HAP-1 (cell line): Measurements from ENCODE around the gene LAPTM5.

ENCODE experiments used
- DNase-seq, 2 experiments: peaks; one replicate each; pipeline ENCODE4 v3.0.0-alpha.2; 2016 to 2020; ENCODE audit warnings: low spot score in 2 of 2
- H3K27me3 ChIP-seq: fragments of 250-450 bp; sonication (Bioruptor Pico); 2 replicates; pipeline ENCODE4 v1.5.1; 2020; ENCODE audit warnings: low read depth, mild to moderate bottlenecking, moderate library complexity
- H3K36me3 ChIP-seq: fragments of 250-450 bp; sonication (Bioruptor Pico); replicated peaks from 2 replicates; pipeline ENCODE4 v1.5.1; 2020; ENCODE audit warnings: mild to moderate bottlenecking
- H3K4me1 ChIP-seq: fragments of 250-450 bp; sonication (Bioruptor Pico); 2 replicates; pipeline ENCODE4 v1.5.1; 2020; ENCODE audit warnings: mild to moderate bottlenecking
- H3K4me3 ChIP-seq: fragments of 250-450 bp; sonication (Bioruptor Pico); 2 replicates; pipeline ENCODE4 v1.5.1; 2020; ENCODE audit warnings: mild to moderate bottlenecking, moderate library complexity
- H3K9me3 ChIP-seq: fragments of 250-450 bp; sonication (Bioruptor Pico); 2 replicates; pipeline ENCODE4 v1.5.1; 2020; ENCODE audit warnings: mild to moderate bottlenecking, moderate library complexity
- in situ Hi-C: fragments of 300-500 bp; cut with MboI; formaldehyde crosslinking; loops from 3 replicates; pipeline ENCODE4 v1.14.3; 2020; ENCODE audit warnings: low sequenced_read_pairs, inconsistent platforms, mixed read lengths

The LAPTM5 gene

GRCh38 chr1:30751830-30752650, 5.5 kb downstream of the LAPTM5 start:
- DNase-seq: no peak

DNA sequence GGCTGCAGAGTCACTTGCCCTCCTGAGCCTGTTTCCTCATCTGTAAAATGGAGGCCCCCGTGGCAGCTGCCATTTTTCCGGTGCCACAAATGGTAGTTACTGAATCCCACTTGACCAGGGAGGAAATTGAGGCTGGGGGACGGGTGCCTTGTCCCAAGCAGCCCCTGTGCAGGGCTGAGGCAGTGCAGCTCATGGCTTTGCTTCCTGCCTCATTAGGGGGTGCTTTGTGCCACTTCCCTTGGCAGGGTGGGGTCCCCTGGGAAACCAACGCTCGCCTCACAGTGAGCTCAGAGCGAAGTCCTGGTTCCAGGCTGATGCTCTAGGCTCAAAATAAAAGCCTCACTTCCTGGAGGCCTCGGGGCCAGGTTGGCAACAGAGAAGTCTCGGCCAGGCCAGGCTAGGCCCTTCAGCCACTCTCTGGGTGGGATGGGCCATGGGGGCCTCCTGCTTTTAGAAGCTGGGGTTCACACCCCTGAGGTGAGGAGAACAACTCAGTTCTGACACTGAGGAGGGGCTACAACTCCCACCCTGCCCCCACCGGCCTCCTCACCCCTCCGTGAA, 6.8 kb downstream of the LAPTM5 start:
- in situ Hi-C loops: no loop called here
- DNase-seq: no peak
- Histone ChIP-seq H3K36me3 (no peaks in the 10 kb centered on the region), H3K27me3 (no peaks in the 10 kb centered on the region; the same call in 1 of the 2 replicates), H3K4me3 (no peak overlapping the region), H3K4me1 (no peaks in the 10 kb centered on the region), H3K9me3 (no peaks in the 10 kb centered on the region)

More at GRCh38 chr1:30751830-30752650, 5.5 kb downstream of the LAPTM5 start:
- Histone ChIP-seq H3K9me3 (no peaks in the 10 kb centered on the region), H3K4me3 (no peak overlapping the region), H3K4me1 (no peaks in the 10 kb centered on the region), H3K27me3 (no peaks in the 10 kb centered on the region; the same call in 1 of the 2 replicates), H3K36me3 (no peaks in the 10 kb centered on the region)
- in situ Hi-C loops: no loop called here

GRCh38 chr1:30749691-30750583, 7.6 kb downstream of the LAPTM5 start:
- H3K36me3 ChIP-seq: no peaks in the 10 kb centered on the region

GRCh38 chr1:30748699-30749401, 8.7 kb downstream of the LAPTM5 start:
- DNase-seq: no peak
- no peaks in the 10 kb centered on the region for H3K9me3 ChIP-seq
- in situ Hi-C loops: no loop called here
- H3K4me3 ChIP-seq: no peak overlapping the region
- no peaks in the 10 kb centered on the region; the same call in 1 of the 2 replicates for H3K27me3 ChIP-seq
- no peaks in the 10 kb centered on the region for H3K4me1 ChIP-seq
- no peaks in the 10 kb centered on the region for H3K36me3 ChIP-seq

More at GRCh38 chr1:30749691-30750583, 7.6 kb downstream of the LAPTM5 start:
- Histone ChIP-seq H3K9me3 (no peaks in the 10 kb centered on the region), H3K27me3 (no peaks in the 10 kb centered on the region; the same call in 1 of the 2 replicates), H3K4me1 (no peaks in the 10 kb centered on the region), H3K4me3 (no peak overlapping the region)
- in situ Hi-C loops: no loop called here
- DNase-seq: no peak

- Histone ChIP-seq H3K36me3 (no peaks in the 10 kb centered on the region), H3K4me1 (no peaks in the 10 kb centered on the region), H3K9me3 (no peaks in the 10 kb centered on the region), H3K4me3 (no peak overlapping the region), H3K27me3 (no peaks in the 10 kb centered on the region)
- peak; percentile 27 to 81 for DNase-seq
- in situ Hi-C loops: no loop called here
These were observed 9.4 kb downstream of the LAPTM5 start for GRCh38 chr1:30748098-30748698.

- H3K4me3 ChIP-seq: no peak overlapping the region
- H3K27me3 ChIP-seq: no peaks in the 10 kb centered on the region
- H3K9me3 ChIP-seq: no peaks in the 10 kb centered on the region
- no peak for DNase-seq
- in situ Hi-C loops: no loop called here
- no peaks in the 10 kb centered on the region for H3K36me3 ChIP-seq
- H3K4me1 ChIP-seq: no peaks in the 10 kb centered on the region
These were observed 10.3 kb downstream of the LAPTM5 start for GRCh38 chr1:30747033-30748008.

DNA sequence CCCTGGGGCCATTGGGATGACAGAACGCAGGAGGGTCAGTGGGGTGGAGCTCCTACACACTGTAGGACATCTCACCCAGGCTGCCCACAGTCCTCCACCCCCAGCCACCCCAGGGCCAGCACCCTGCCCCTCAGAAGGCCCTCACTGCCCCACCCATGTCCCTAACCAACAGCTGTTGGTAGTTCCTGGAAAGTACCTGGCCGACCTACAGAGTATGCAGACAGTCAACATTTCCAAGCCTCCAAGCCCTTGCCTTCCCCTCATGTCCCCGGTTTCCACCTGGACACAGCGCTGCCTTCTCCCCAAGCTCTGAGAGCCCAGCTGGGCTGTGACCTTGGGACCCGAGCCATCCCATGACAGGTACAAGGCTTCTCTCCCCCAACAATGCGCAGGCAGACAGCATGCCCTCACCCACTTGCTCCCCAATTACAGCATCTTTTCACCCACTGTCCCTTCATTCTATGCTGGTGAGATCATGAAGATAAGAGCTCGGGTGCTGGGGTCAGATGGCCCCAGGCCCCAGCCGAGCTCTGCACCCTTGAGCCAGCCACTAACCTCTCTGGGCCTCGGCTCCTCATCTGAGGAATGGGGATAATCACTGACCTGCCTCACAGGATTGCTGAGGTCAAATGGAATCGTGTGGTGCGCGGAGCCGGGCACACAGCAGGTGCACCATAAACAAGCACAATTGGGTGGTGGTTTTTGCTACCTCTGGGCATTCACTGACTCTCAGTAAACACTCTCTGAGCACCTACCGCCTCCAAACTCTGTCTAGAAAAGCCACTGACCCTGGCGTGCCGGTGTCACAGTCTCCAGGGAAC, 11.2 kb downstream of the LAPTM5 start:
- Histone ChIP-seq H3K4me1 (no peaks in the 10 kb centered on the region), H3K27me3 (no peaks in the 10 kb centered on the region), H3K4me3 (no peak overlapping the region), H3K9me3 (no peaks in the 10 kb centered on the region), H3K36me3 (no peaks in the 10 kb centered on the region)
- in situ Hi-C loops: no loop called here
- DNase-seq: no peak

DNA sequence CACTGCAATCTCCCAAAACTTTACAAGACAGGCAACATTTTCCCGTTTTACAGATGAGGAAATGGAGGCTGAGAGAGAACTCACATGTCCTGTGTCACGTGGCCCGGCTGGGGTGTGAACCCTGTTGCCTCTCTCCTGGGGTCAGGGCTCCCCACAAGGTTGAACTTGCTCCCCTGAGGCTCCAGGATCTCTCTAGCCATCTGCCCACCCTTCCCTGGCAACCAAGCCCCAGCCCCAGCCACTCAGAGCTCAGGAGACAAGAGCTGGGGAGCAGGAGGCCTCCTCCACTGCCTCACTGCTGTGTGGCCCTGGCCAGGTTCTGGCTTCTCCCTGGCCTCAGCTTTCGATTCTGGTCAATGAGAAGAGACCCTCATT, 11.8 kb downstream of the LAPTM5 start:
- no peak overlapping the region for H3K4me3 ChIP-seq
- no peak for DNase-seq
- no peaks in the 10 kb centered on the region for H3K9me3 ChIP-seq
- no peaks in the 10 kb centered on the region for H3K27me3 ChIP-seq
- no peaks in the 10 kb centered on the region for H3K36me3 ChIP-seq
- in situ Hi-C loops: no loop called here
- no peaks in the 10 kb centered on the region for H3K4me1 ChIP-seq

DNA sequence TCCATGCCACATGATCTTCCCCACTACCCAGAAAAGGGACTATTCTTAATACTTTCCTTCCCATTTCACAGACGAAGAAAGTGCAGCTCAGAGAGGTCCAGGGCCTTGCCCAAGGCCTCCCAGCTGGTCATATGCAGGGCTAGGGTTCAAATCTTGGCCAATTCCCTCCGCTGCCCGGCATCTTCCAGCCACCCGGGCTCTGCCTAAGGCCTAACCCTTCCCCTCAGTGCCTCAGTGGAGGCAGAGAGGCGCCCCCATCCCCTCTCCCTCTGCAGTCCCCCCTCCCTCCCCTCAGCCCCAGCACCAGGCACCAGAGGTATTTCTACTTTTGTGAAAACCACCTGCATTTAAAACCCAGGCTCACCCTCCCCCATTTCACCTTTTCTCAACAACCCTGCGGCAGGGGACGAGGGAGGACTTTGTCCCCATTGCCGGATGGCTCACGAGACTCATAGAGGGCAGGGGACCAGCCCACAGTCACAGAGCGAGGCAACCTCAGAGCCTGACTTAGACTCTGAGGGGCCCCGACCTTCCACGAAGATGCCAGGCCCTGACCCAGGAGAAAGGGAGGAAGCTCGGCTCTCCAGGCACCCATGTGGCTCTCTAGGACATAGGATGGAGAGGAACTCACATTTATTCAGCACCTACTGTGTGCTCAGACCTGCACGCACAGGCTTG, 12.3 kb downstream of the LAPTM5 start:
- Histone ChIP-seq H3K27me3 (no peaks in the 10 kb centered on the region), H3K9me3 (no peaks in the 10 kb centered on the region), H3K4me3 (no peak overlapping the region), H3K4me1 (no peaks in the 10 kb centered on the region), H3K36me3 (no peaks in the 10 kb centered on the region)
- no peak for DNase-seq
- in situ Hi-C loops: no loop called here

GRCh38 chr1:30744060-30744756, 13.4 kb downstream of the LAPTM5 start:
- H3K9me3 ChIP-seq: no peaks in the 10 kb centered on the region
- DNase-seq: no peak
- in situ Hi-C loops: no loop called here
- no peaks in the 10 kb centered on the region for H3K4me1 ChIP-seq
- H3K36me3 ChIP-seq: no peaks in the 10 kb centered on the region
- H3K4me3 ChIP-seq: no peak overlapping the region
- H3K27me3 ChIP-seq: no peaks in the 10 kb centered on the region

DNA sequence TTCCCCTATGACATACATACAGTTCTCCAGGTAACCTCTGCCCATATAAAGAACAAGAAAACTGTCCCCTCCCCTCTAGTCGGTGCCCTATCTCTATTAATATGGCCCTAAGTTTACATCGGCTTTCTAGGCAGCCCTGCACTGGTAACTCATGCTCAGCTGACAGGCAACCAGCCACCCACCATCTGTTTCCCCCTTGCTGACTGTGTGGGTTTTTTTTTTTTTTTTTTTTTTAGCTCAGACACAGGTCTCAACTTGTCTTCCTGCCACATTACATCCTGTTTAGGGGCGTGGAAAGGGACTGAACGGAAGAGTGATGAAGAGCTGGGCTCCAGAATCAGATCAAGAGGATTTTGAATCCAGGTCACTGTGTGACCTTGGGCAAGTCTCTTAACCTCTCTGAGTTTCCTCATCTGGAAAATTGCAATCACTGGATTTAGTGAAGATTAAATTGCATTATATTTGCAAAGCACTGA, 14.0 kb downstream of the LAPTM5 start:
- Histone ChIP-seq H3K36me3 (no peaks in the 10 kb centered on the region), H3K4me1 (no peaks in the 10 kb centered on the region), H3K4me3 (no peak overlapping the region), H3K9me3 (no peaks in the 10 kb centered on the region), H3K27me3 (no peaks in the 10 kb centered on the region)
- in situ Hi-C loops: no loop called here
- no peak for DNase-seq
